Muscle layer of colon (tissue), 2 donors: ENCODE results near the gene LPIN2.
A peak's percentile ranks its signal among the peaks of the same experiment; 100 is the strongest.
"Not testable (repeated sequence)": the region's sequence is repeated elsewhere in the genome, so short reads cannot be mapped to it uniquely, and the experiment has no call there.

Experiments
- H3K27ac ChIP-seq: one replicate; pipeline ENCODE4 v1.7.0; 2013; ENCODE audit warnings: low read depth, mild to moderate bottlenecking, low read length, moderate library complexity
- H3K27me3 ChIP-seq, 2 donors: one replicate each; pipeline ENCODE4 v1.7.0; 2013; ENCODE audit warnings: low read length in 2 of 2, mild to moderate bottlenecking in 2 of 2; ENCODE audit not compliant: insufficient read depth in 2 of 2, control insufficient read depth in 1 of 2
- H3K36me3 ChIP-seq: one replicate; pipeline ENCODE4 v1.7.0; 2013; ENCODE audit warnings: mild to moderate bottlenecking, low read length; ENCODE audit not compliant: insufficient read depth
- H3K4me1 ChIP-seq: one replicate; pipeline ENCODE4 v1.7.0; 2013; ENCODE audit warnings: mild to moderate bottlenecking, low read length; ENCODE audit not compliant: insufficient read depth
- H3K4me3 ChIP-seq, 2 donors: one replicate each; pipeline ENCODE4 v1.7.0; 2013; ENCODE audit warnings: low read length in 2 of 2, low read depth in 1 of 2, mild to moderate bottlenecking in 1 of 2, moderate library complexity in 1 of 2
- H3K9ac ChIP-seq: one replicate; pipeline ENCODE4 v1.7.0; 2013; ENCODE audit warnings: low read length
- H3K9me3 ChIP-seq: one replicate; pipeline ENCODE4 v1.7.0; 2013; ENCODE audit warnings: mild to moderate bottlenecking, low read length
- donor health status: abdominal sarcoma.
- donor health status: Adenocarcinoma of cecum.

LPIN2 gene

GRCh38 chr18:3016585-3017297 lies 3.8 kb upstream of the LPIN2 start:
- Histone ChIP-seq H3K27ac (no peak overlapping the region), H3K27me3 (no peaks in the 10 kb centered on the region), H3K4me1 (peaks cover 11% of the 10 kb centered on the region), H3K9ac (no peak overlapping the region), H3K36me3 (no peaks in the 10 kb centered on the region), H3K9me3 (no peaks in the 10 kb centered on the region), H3K4me3 (no peak overlapping the region)

- Histone ChIP-seq H3K9me3 (no peaks in the 10 kb centered on the region), H3K27me3 (no peaks in the 10 kb centered on the region), H3K4me3 (no peak overlapping the region), H3K36me3 (no peaks in the 10 kb centered on the region), H3K27ac (peak overlapping the region; percentile 12), H3K4me1 (peaks cover 20% of the 10 kb centered on the region), H3K9ac (no peak overlapping the region)
Measured at GRCh38 chr18:3015851-3016250, 2.9 kb upstream of the LPIN2 start.

- Histone ChIP-seq H3K9ac (no peak overlapping the region), H3K4me3 (no peak overlapping the region), H3K9me3 (no peaks in the 10 kb centered on the region), H3K27me3 (no peaks in the 10 kb centered on the region), H3K27ac (peak overlapping the region; percentile 12), H3K4me1 (peaks cover 27% of the 10 kb centered on the region), H3K36me3 (no peaks in the 10 kb centered on the region)
Measured at GRCh38 chr18:3015204-3015592, 2.3 kb upstream of the LPIN2 start.

GRCh38 chr18:3014503-3015203 lies 1.7 kb upstream of the LPIN2 start:
- Histone ChIP-seq H3K9ac (no peak overlapping the region), H3K4me3 (no peak overlapping the region), H3K36me3 (no peaks in the 10 kb centered on the region)

GRCh38 chr18:3012136-3013023 lies 564 bp downstream of the LPIN2 start:
- H3K4me3 ChIP-seq = peak overlapping the region; percentile 70 to 86
- peak overlapping the region; percentile 83 for H3K27ac ChIP-seq
- H3K27me3 ChIP-seq = no peaks in the 10 kb centered on the region
- peaks cover 40% of the 10 kb centered on the region for H3K4me1 ChIP-seq
- H3K9me3 ChIP-seq = no peaks in the 10 kb centered on the region
- no peaks in the 10 kb centered on the region for H3K36me3 ChIP-seq
- H3K9ac ChIP-seq = peak overlapping the region; percentile 53

More at GRCh38 chr18:3014503-3015203, 1.7 kb upstream of the LPIN2 start:
- Histone ChIP-seq H3K27ac (peak overlapping the region; percentile 12), H3K27me3 (no peaks in the 10 kb centered on the region), H3K4me1 (peaks cover 28% of the 10 kb centered on the region), H3K9me3 (no peaks in the 10 kb centered on the region)

- Histone ChIP-seq H3K9ac (peak overlapping the region; percentile 9), H3K9me3 (no peaks in the 10 kb centered on the region), H3K4me1 (peaks cover 40% of the 10 kb centered on the region), H3K27ac (no peak overlapping the region), H3K4me3 (no peak overlapping the region), H3K36me3 (peaks cover 7% of the 10 kb centered on the region), H3K27me3 (no peaks in the 10 kb centered on the region)
Measured at GRCh38 chr18:3010086-3010485, 2.9 kb downstream of the LPIN2 start.

GRCh38 chr18:3008541-3008940 lies 4.4 kb downstream of the LPIN2 start:
- peaks cover 34% of the 10 kb centered on the region for H3K4me1 ChIP-seq

GRCh38 chr18:3007491-3007890 lies 5.5 kb downstream of the LPIN2 start:
- peaks cover 34% of the 10 kb centered on the region for H3K4me1 ChIP-seq
- peaks cover 7% of the 10 kb centered on the region for H3K36me3 ChIP-seq
- H3K27me3 ChIP-seq = no peaks in the 10 kb centered on the region
- no peak overlapping the region for H3K4me3 ChIP-seq
- no peak overlapping the region for H3K27ac ChIP-seq
- H3K9me3 ChIP-seq = no peaks in the 10 kb centered on the region
- H3K9ac ChIP-seq = no peak overlapping the region

More at GRCh38 chr18:3008541-3008940, 4.4 kb downstream of the LPIN2 start:
- no peak overlapping the region for H3K4me3 ChIP-seq
- H3K27ac ChIP-seq = no peak overlapping the region
- peaks cover 7% of the 10 kb centered on the region for H3K36me3 ChIP-seq
- no peak overlapping the region for H3K9ac ChIP-seq
- no peaks in the 10 kb centered on the region for H3K9me3 ChIP-seq
- no peaks in the 10 kb centered on the region for H3K27me3 ChIP-seq

- H3K27ac ChIP-seq = no peak overlapping the region
- peaks cover 16% of the 10 kb centered on the region for H3K4me1 ChIP-seq
- H3K9ac ChIP-seq = no peak overlapping the region
- H3K36me3 ChIP-seq = peaks cover 7% of the 10 kb centered on the region
- H3K27me3 ChIP-seq = no peaks in the 10 kb centered on the region
- no peaks in the 10 kb centered on the region for H3K9me3 ChIP-seq
- H3K4me3 ChIP-seq = no peak overlapping the region
Measured at GRCh38 chr18:3005462-3005861, 7.5 kb downstream of the LPIN2 start.

- not testable (repeated sequence) for H3K27me3 ChIP-seq, H3K27ac ChIP-seq, H3K9me3 ChIP-seq, H3K4me3 ChIP-seq, H3K36me3 ChIP-seq, H3K9ac ChIP-seq
- peaks cover 15% of the 10 kb centered on the region for H3K4me1 ChIP-seq
Measured at GRCh38 chr18:3003766-3004165, 9.2 kb downstream of the LPIN2 start.

GRCh38 chr18:3002732-3003131 lies 10.2 kb downstream of the LPIN2 start:
- H3K27me3 ChIP-seq = no peaks in the 10 kb centered on the region
- H3K27ac ChIP-seq = no peak overlapping the region
- H3K4me1 ChIP-seq = peaks cover 17% of the 10 kb centered on the region
- no peak overlapping the region for H3K9ac ChIP-seq
- H3K9me3 ChIP-seq = no peaks in the 10 kb centered on the region
- no peak overlapping the region for H3K4me3 ChIP-seq
- peaks cover 7% of the 10 kb centered on the region for H3K36me3 ChIP-seq
